H1 (cell line): ENCODE results near the gene PARD3. TPM values are rescaled to one million over a fixed set of nuclear protein-coding genes. Genes with fewer than 3 reads are reported as not detected.

ENCODE experiments used
- CTCF ChIA-PET: fragments of 300-600 bp; sonication (Branson Sonifier 250); formaldehyde crosslinking; loops from one replicate; lab custom pipeline; 2021; ENCODE audit not compliant: partially characterized antibody; lab: Charles Lee
- POLR2A ChIA-PET: fragments of 300-600 bp; sonication (Branson Sonifier 250); formaldehyde crosslinking; loops from one replicate; lab custom pipeline; 2021; ENCODE audit warnings: inconsistent platforms; ENCODE audit not compliant: partially characterized antibody; lab: Charles Lee
- DNase-seq, 2 experiments: peaks; one replicate each; pipeline versions ENCODE4 v3.0.0 to v3.0.0-alpha.2; 2010 to 2022; ENCODE audit warnings: low spot score in 2 of 2, low read depth in 1 of 2, mixed read lengths in 1 of 2
- FAIRE-seq: peaks from 2 replicates; lab custom pipeline; 2011; peaks lifted over from hg19 to GRCh38; lab: Jason Lieb, UNC
- H2AFZ ChIP-seq: 2 replicates; pipeline ENCODE4 v1.8.1; 2012; ENCODE audit warnings: low read length, inconsistent platforms
- H2AK5ac ChIP-seq: 2 replicates; pipeline ENCODE4 v1.6.1; 2013; ENCODE audit warnings: low read depth, low read length
- H2BK120ac ChIP-seq: replicated peaks from 2 replicates; pipeline ENCODE3; 2013; ENCODE audit warnings: low read depth, low read length, inconsistent platforms
- H2BK12ac ChIP-seq: 2 replicates; pipeline ENCODE4 v1.6.1; 2013; ENCODE audit warnings: low read depth, low read length
- H2BK15ac ChIP-seq: 2 replicates; pipeline ENCODE4 v1.6.1; 2013; ENCODE audit warnings: low read length
- H2BK20ac ChIP-seq: 2 replicates; pipeline ENCODE4 v1.6.1; 2013; ENCODE audit warnings: low read length
- H2BK5ac ChIP-seq: 2 replicates; pipeline ENCODE4 v1.6.1; 2013; ENCODE audit warnings: low read depth, low read length
- H3K14ac ChIP-seq: 2 replicates; pipeline ENCODE4 v1.6.1; 2013; ENCODE audit warnings: inconsistent platforms; ENCODE audit not compliant: insufficient read length
- H3K18ac ChIP-seq: 2 replicates; pipeline ENCODE4 v1.6.1; 2013; ENCODE audit warnings: low read length; ENCODE audit errors: extremely low read depth
- H3K23ac ChIP-seq: 2 replicates; pipeline ENCODE4 v1.6.1; 2013; ENCODE audit warnings: inconsistent platforms; ENCODE audit not compliant: insufficient read length
- H3K23me2 ChIP-seq: 2 replicates; pipeline ENCODE4 v1.6.1; 2013; ENCODE audit warnings: low read depth, low read length
- H3K27ac ChIP-seq: 2 replicates; pipeline ENCODE4 v1.6.1; 2011; ENCODE audit warnings: low read depth, low read length, inconsistent platforms
- H3K27me3 ChIP-seq, 4 experiments: replicated peaks in 1 of 4; 1 replicate in 1 of 4; 2 replicates in 3 of 4; pipeline versions ENCODE4 v1.6.1 to v1.8.1; 2011 to 2013; ENCODE audit warnings: low read length in 3 of 4, mild to moderate bottlenecking in 3 of 4, inconsistent platforms in 2 of 4, mixed read lengths in 2 of 4, moderate library complexity in 1 of 4; ENCODE audit not compliant: control insufficient read depth in 3 of 4, insufficient read depth in 3 of 4; ENCODE audit errors: extremely low read depth in 1 of 4
- H3K36me3 ChIP-seq, 4 experiments: 2 replicates each; pipeline versions ENCODE4 v1.6.1 to v1.8.1; 2011 to 2013; ENCODE audit warnings: mild to moderate bottlenecking in 4 of 4, low read length in 3 of 4, moderate library complexity in 2 of 4, control low read depth in 1 of 4, inconsistent platforms in 1 of 4; ENCODE audit not compliant: insufficient read depth in 4 of 4, control insufficient read depth in 2 of 4
- H3K4ac ChIP-seq: replicated peaks from 2 replicates; pipeline ENCODE3; 2013; ENCODE audit warnings: low read length, low read depth, mixed read lengths, inconsistent platforms; ENCODE audit not compliant: insufficient read length
- H3K4me1 ChIP-seq, 4 experiments: replicated peaks in 1 of 4; 1 replicate in 1 of 4; 2 replicates in 3 of 4; pipeline versions ENCODE4 v1.6.1 to v1.8.1; 2011 to 2013; ENCODE audit warnings: low read length in 3 of 4, inconsistent platforms in 2 of 4, mixed read lengths in 1 of 4; ENCODE audit not compliant: insufficient read depth in 4 of 4, control insufficient read depth in 3 of 4
- H3K4me2 ChIP-seq, 2 experiments: 2 replicates each; pipeline versions ENCODE4 v1.6.1 to v1.8.1; 2011 to 2013; ENCODE audit warnings: low read depth in 2 of 2, low read length in 2 of 2, control low read depth in 1 of 2, inconsistent platforms in 1 of 2, mild to moderate bottlenecking in 1 of 2; ENCODE audit not compliant: insufficient read depth in 1 of 2
- H3K4me3 ChIP-seq, 4 experiments: fragments of 200-600, 300-600 bp in 1 of 4; sonication (generic), shearing (Covaris generic), sonication (Bioruptor Twin) in 1 of 4; 2 replicates each; pipeline versions ENCODE4 v1.5.1 to v1.8.1; 2011 to 2016; ENCODE audit warnings: low read length in 4 of 4, low read depth in 3 of 4, control low read depth in 2 of 4, inconsistent platforms in 2 of 4, mild to moderate bottlenecking in 2 of 4, mixed read lengths in 1 of 4, moderate library complexity in 1 of 4; ENCODE audit not compliant: insufficient read depth in 2 of 4; ENCODE audit errors: extremely low read depth in 1 of 4
- H3K56ac ChIP-seq: replicated peaks from 2 replicates; pipeline ENCODE3; 2013; ENCODE audit warnings: low read depth, mild to moderate bottlenecking, mixed read lengths, low read length, inconsistent platforms; ENCODE audit not compliant: insufficient read length
- H3K79me1 ChIP-seq: 2 replicates; pipeline ENCODE4 v1.6.1; 2013; ENCODE audit warnings: low read depth, low read length, control low read depth
- H3K79me2 ChIP-seq, 2 experiments: 2 replicates each; pipeline versions ENCODE4 v1.6.1 to v1.8.1; 2012 to 2013; ENCODE audit warnings: low read length in 2 of 2, mild to moderate bottlenecking in 2 of 2, inconsistent platforms in 1 of 2; ENCODE audit not compliant: insufficient read depth in 2 of 2, control insufficient read depth in 1 of 2
- H3K9ac ChIP-seq, 4 experiments: replicated peaks in 1 of 4; 1 replicate in 1 of 4; 2 replicates in 3 of 4; pipeline versions ENCODE4 v1.6.1 to v1.8.1; 2011 to 2013; ENCODE audit warnings: low read depth in 3 of 4, low read length in 3 of 4, control low read depth in 2 of 4, mild to moderate bottlenecking in 2 of 4, moderate library complexity in 2 of 4, inconsistent platforms in 1 of 4; ENCODE audit errors: extremely low read depth in 1 of 4
- H3K9me3 ChIP-seq, 2 experiments: 2 replicates each; pipeline versions ENCODE4 v1.6.1 to v1.8.1; 2012 to 2013; ENCODE audit warnings: mild to moderate bottlenecking in 2 of 2, moderate library complexity in 2 of 2, control low read depth in 1 of 2, inconsistent platforms in 1 of 2, low read depth in 1 of 2, low read length in 1 of 2, mixed read lengths in 1 of 2; ENCODE audit not compliant: insufficient read depth in 2 of 2
- H4K20me1 ChIP-seq, 2 experiments: replicated peaks in 1 of 2; 2 replicates each; pipeline versions ENCODE3 to v1.8.1; 2011 to 2013; ENCODE audit warnings: inconsistent platforms in 2 of 2, low read length in 2 of 2, mild to moderate bottlenecking in 1 of 2; ENCODE audit not compliant: insufficient read depth in 2 of 2, control insufficient read depth in 1 of 2
- H4K5ac ChIP-seq: 2 replicates; pipeline ENCODE4 v1.6.1; 2013; ENCODE audit warnings: low read length, low read depth, mixed read lengths, inconsistent platforms; ENCODE audit not compliant: insufficient read length
- H4K8ac ChIP-seq: 2 replicates; pipeline ENCODE4 v1.8.0; 2013; ENCODE audit warnings: mild to moderate bottlenecking, moderate library complexity, low read length, inconsistent platforms; ENCODE audit not compliant: insufficient read depth; ENCODE audit errors: extremely low read depth
- H4K91ac ChIP-seq: replicated peaks from 2 replicates; pipeline ENCODE3; 2013; ENCODE audit warnings: low read length, mixed read lengths, inconsistent platforms; ENCODE audit not compliant: insufficient read length
- CEBPB ChIP-seq: IDR thresholded peaks from 2 replicates; pipeline ENCODE4 v1.6.1; 2012; ENCODE audit warnings: low read depth, low read length
- KDM1A ChIP-seq: fragments of 200-600, 300-600 bp; sonication (generic); IDR thresholded peaks from 2 replicates; pipeline ENCODE4 v1.7.1; 2016; ENCODE audit warnings: mild to moderate bottlenecking, low read length, borderline replicate concordance
- WGBS, 2 experiments: shearing (Covaris generic) in 1 of 2; methylation state at CpG; one replicate each; pipeline versions ENCODE4 v1.1.6 to v1.1.7; 2013 to 2015; ENCODE audit warnings: low lambda C conversion rate in 2 of 2, mixed read lengths in 2 of 2, inconsistent platforms in 1 of 2, low coverage in 1 of 2, missing lambda C conversion rate in 1 of 2; ENCODE audit not compliant: insufficient replicate concordance in 2 of 2, insufficient coverage in 1 of 2, insufficient read length in 1 of 2; ENCODE audit errors: extremely low coverage in 1 of 2, missing lambda C conversion rate in 1 of 2; 5-methylcytosine and 5-hydroxymethylcytosine counted together
- polyA plus RNA-seq, 7 experiments: library from polyadenylated mRNA; depleted of rRNA in 3 of 7; stranded (reverse) in 5 of 7; unstranded in 2 of 7; fragments of >200 nt in 5 of 7; fragments of 200-250 nt in 2 of 7; gene quantifications; 1 replicate in 5 of 7; 2 replicates in 1 of 7; 4 replicates in 1 of 7; pipeline versions ENCODE4 v1.2.1 to v1.2.3, GENCODE V29; 2011 to 2013; ENCODE audit warnings: missing spikeins in 2 of 7, mixed read lengths in 2 of 7
- total RNA-seq: library from RNA; stranded (reverse); fragmentation: NEBNext Ultra II Directional; extraction: Animal tissue kit (Norgen Biotek cat#: 25700); gene quantifications from 2 replicates; pipeline ENCODE4 v1.2.1, GENCODE V29; 2021

Gene PARD3
- total and polyA plus RNA-seq, 2 of the 8 experiments (the other 6 are each of a cell fraction or from before 2014, with no cell fraction given): 19.7 to 49.1 TPM

DNA sequence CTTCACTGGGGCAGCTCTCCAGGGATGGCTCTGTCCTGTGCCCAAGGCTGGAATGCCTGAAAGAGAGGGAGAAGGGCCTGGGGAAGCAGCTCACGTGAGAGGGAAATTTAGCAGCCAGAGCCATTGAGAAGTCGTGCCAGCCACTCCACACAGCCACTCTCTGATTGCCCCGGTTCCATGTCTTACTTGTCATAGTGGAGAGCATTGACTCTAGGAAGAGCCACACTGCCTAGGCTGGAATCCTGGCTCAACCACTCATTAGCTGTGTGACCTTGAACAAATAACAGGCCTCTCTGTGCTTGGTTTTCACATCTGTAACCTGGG is 728.0 kb downstream of the PARD3 start:
- H3K14ac ChIP-seq: no peak overlapping the region
- H4K20me1 ChIP-seq: no peaks in the 10 kb centered on the region
- H3K4me3 ChIP-seq: no peak overlapping the region
- H2BK5ac ChIP-seq: no peak overlapping the region
- ChIA-PET CTCF (interaction anchor here (0.6 to 1.1 kb wide), 2 partner anchors 9 to 11 kb away, joined by 3 to 4 read pairs; no protein-coding TSS in a partner anchor), POLR2A (no interaction called here)
- H3K27ac ChIP-seq: no peak overlapping the region
- peak overlapping the region; percentile 62 for H4K8ac ChIP-seq
- no peak overlapping the region for H2BK15ac ChIP-seq
- peaks cover 2% of the 10 kb centered on the region; the same call in 1 of the 2 replicates for H3K23me2 ChIP-seq
- FAIRE-seq (no peak), DNase-seq (no peak)
- H3K79me2 ChIP-seq: no peaks in the 10 kb centered on the region
- H2BK20ac ChIP-seq: no peak overlapping the region
- no peaks in the 10 kb centered on the region for H3K36me3 ChIP-seq
- WGBS, 2 experiments: 87% methylated on average over 3 of the region's 3 CpGs; no CpG with 5 or more reads in 1 of the 2 experiments
- 0 out of 2 replicates have a peak overlapping the region, but pooled peaks have one; percentile 58 for H2AFZ ChIP-seq
- no peaks in the 10 kb centered on the region for H3K27me3 ChIP-seq
- H4K5ac ChIP-seq: no peak overlapping the region
- no peak overlapping the region for H3K4ac ChIP-seq
- H2BK120ac ChIP-seq: no peak overlapping the region
- no peak overlapping the region for H3K23ac ChIP-seq
- H3K56ac ChIP-seq: no peak overlapping the region
- no peaks in the 10 kb centered on the region for H3K4me1 ChIP-seq
- H3K79me1 ChIP-seq: no peaks in the 10 kb centered on the region
- H3K18ac ChIP-seq: no peak overlapping the region; the same call in 1 of the 2 replicates
- no peak overlapping the region for H2BK12ac ChIP-seq
- no peaks in the 10 kb centered on the region for H3K9me3 ChIP-seq
- H3K9ac ChIP-seq: no peak overlapping the region
- no peak overlapping the region for H2AK5ac ChIP-seq
- H3K4me2 ChIP-seq: no peak overlapping the region
- TF ChIP-seq KDM1A: 0 out of 2 replicates have a peak, but pooled peaks have one; percentile 14
- TF ChIP-seq CEBPB: no peak
- H4K91ac ChIP-seq: no peak overlapping the region
